Measurements from ENCODE around the gene LRRC26. TPM values are rescaled to one million over a fixed set of nuclear protein-coding genes. Genes with fewer than 3 reads are reported as not detected.
A peak's percentile ranks its signal among the peaks of the same experiment; 100 is the strongest.

Gene LRRC26
- total RNA-seq, 1 experiment from 2014 or later: 2.1 TPM

DNA sequence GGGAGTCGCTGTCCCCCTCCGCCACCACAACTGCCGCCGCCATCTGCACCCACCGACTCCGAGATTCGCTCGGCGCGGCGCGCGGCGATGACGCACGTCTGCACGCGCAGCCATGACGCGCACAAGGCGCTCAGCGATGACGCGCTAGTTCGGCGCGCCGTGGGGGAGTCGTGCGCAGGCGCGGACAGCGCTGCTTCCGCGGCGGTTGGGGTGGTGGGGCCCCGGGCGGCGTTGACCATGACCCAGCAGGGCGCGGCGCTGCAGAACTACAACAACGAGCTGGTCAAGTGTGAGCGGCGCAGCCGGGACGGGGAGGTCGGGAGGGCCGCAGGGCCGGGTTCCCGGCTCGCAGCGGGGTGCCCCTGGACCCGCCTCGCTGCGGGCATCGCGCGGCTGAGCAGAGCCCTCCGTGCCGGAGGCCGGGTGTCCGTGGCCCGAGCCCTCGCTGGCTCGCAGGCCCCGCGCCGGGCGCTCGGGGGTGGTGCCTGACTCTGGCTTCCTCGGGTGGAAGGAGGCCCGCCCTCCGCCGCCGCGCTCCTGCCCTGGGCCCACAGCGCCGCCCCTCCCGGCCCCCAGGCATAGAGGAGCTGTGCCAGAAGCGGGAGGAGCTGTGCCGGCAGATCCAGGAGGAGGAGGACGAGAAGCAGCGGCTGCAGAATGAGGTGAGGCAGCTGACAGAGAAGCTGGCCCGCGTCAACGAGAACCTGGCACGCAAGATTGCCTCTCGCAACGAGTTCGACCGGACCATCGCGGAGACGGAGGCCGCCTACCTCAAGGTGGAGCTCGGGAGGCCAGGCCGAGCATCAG is 18.8 kb upstream of the LRRC26 start, which contains the start of the genes ANAPC2 and SSNA1 (continued):
- TF ChIP-seq ZNF396 (CRISPR knock-in tag; IDR thresholded peaks at IDR 0.05; ENCODE audit: borderline replicate concordance): no peak
- TF ChIP-seq, protein P1, sequence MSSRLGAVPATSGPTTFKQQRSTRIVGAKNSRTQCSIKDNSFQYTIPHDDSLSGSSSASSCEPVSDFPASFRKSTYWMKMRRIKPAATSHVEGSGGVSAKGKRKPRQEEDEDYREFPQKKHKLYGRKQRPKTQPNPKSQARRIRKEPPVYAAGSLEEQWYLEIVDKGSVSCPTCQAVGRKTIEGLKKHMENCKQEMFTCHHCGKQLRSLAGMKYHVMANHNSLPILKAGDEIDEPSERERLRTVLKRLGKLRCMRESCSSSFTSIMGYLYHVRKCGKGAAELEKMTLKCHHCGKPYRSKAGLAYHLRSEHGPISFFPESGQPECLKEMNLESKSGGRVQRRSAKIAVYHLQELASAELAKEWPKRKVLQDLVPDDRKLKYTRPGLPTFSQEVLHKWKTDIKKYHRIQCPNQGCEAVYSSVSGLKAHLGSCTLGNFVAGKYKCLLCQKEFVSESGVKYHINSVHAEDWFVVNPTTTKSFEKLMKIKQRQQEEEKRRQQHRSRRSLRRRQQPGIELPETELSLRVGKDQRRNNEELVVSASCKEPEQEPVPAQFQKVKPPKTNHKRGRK (CRISPR knock-in tag; IDR thresholded peaks at IDR 0.05; ENCODE audit: borderline replicate concordance): no peak
- TF ChIP-seq, protein P2, sequence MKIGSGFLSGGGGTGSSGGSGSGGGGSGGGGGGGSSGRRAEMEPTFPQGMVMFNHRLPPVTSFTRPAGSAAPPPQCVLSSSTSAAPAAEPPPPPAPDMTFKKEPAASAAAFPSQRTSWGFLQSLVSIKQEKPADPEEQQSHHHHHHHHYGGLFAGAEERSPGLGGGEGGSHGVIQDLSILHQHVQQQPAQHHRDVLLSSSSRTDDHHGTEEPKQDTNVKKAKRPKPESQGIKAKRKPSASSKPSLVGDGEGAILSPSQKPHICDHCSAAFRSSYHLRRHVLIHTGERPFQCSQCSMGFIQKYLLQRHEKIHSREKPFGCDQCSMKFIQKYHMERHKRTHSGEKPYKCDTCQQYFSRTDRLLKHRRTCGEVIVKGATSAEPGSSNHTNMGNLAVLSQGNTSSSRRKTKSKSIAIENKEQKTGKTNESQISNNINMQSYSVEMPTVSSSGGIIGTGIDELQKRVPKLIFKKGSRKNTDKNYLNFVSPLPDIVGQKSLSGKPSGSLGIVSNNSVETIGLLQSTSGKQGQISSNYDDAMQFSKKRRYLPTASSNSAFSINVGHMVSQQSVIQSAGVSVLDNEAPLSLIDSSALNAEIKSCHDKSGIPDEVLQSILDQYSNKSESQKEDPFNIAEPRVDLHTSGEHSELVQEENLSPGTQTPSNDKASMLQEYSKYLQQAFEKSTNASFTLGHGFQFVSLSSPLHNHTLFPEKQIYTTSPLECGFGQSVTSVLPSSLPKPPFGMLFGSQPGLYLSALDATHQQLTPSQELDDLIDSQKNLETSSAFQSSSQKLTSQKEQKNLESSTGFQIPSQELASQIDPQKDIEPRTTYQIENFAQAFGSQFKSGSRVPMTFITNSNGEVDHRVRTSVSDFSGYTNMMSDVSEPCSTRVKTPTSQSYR (CRISPR knock-in tag; IDR thresholded peaks at IDR 0.05): peak; percentile 70; the same call in 1 of the 2 replicates
- TF ChIP-seq, protein P3, sequence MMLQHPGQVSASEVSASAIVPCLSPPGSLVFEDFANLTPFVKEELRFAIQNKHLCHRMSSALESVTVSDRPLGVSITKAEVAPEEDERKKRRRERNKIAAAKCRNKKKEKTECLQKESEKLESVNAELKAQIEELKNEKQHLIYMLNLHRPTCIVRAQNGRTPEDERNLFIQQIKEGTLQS (CRISPR knock-in tag; conservative IDR thresholded peaks at IDR 0.05): no peak
- TF ChIP-seq NFATC4 (CRISPR knock-in tag; IDR thresholded peaks at IDR 0.05): peak; percentile 47; the same call in 1 of the 2 replicates
- TF ChIP-seq FOXK1 (CRISPR knock-in tag; IDR thresholded peaks at IDR 0.05): peak; percentile 99
- no peak for TF ChIP-seq GTF2I (CRISPR knock-in tag; conservative IDR thresholded peaks at IDR 0.05)
- TF ChIP-seq, protein P4, sequence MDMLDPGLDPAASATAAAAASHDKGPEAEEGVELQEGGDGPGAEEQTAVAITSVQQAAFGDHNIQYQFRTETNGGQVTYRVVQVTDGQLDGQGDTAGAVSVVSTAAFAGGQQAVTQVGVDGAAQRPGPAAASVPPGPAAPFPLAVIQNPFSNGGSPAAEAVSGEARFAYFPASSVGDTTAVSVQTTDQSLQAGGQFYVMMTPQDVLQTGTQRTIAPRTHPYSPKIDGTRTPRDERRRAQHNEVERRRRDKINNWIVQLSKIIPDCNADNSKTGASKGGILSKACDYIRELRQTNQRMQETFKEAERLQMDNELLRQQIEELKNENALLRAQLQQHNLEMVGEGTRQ (CRISPR knock-in tag; IDR thresholded peaks at IDR 0.05): peak; percentile 72
- TF ChIP-seq, protein P5, sequence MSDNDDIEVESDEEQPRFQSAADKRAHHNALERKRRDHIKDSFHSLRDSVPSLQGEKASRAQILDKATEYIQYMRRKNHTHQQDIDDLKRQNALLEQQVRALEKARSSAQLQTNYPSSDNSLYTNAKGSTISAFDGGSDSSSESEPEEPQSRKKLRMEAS (CRISPR knock-in tag; IDR thresholded peaks at IDR 0.05): peak; percentile 87; the same call in 1 of the 2 replicates
- TF ChIP-seq ZBTB21 (CRISPR knock-in tag; IDR thresholded peaks at IDR 0.05; ENCODE audit: borderline replicate concordance): peak; percentile 95
- TF ChIP-seq ZNF423 (CRISPR knock-in tag; IDR thresholded peaks at IDR 0.05): no peak
- TF ChIP-seq, protein P6, sequence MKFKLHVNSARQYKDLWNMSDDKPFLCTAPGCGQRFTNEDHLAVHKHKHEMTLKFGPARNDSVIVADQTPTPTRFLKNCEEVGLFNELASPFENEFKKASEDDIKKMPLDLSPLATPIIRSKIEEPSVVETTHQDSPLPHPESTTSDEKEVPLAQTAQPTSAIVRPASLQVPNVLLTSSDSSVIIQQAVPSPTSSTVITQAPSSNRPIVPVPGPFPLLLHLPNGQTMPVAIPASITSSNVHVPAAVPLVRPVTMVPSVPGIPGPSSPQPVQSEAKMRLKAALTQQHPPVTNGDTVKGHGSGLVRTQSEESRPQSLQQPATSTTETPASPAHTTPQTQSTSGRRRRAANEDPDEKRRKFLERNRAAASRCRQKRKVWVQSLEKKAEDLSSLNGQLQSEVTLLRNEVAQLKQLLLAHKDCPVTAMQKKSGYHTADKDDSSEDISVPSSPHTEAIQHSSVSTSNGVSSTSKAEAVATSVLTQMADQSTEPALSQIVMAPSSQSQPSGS (CRISPR knock-in tag; IDR thresholded peaks at IDR 0.05; ENCODE audit: borderline replicate concordance, low read depth): no peak
- no peak for TF ChIP-seq TCF7 (CRISPR knock-in tag; IDR thresholded peaks at IDR 0.05; ENCODE audit: low read depth)
- TF ChIP-seq, protein P7, sequence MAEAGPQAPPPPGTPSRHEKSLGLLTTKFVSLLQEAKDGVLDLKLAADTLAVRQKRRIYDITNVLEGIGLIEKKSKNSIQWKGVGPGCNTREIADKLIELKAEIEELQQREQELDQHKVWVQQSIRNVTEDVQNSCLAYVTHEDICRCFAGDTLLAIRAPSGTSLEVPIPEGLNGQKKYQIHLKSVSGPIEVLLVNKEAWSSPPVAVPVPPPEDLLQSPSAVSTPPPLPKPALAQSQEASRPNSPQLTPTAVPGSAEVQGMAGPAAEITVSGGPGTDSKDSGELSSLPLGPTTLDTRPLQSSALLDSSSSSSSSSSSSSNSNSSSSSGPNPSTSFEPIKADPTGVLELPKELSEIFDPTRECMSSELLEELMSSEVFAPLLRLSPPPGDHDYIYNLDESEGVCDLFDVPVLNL (CRISPR knock-in tag; IDR thresholded peaks at IDR 0.05; ENCODE audit: borderline replicate concordance, low read depth): no peak
- peak; percentile 91 for TF ChIP-seq ESRRA (CRISPR knock-in tag; IDR thresholded peaks at IDR 0.05; ENCODE audit: borderline replicate concordance)
- peak; percentile 100 for TF ChIP-seq CREM (CRISPR knock-in tag; IDR thresholded peaks at IDR 0.05)
- peak; percentile 86; the same call in 1 of the 2 replicates for TF ChIP-seq MYBL2 (CRISPR knock-in tag; IDR thresholded peaks at IDR 0.05)
- TF ChIP-seq, protein P8, sequence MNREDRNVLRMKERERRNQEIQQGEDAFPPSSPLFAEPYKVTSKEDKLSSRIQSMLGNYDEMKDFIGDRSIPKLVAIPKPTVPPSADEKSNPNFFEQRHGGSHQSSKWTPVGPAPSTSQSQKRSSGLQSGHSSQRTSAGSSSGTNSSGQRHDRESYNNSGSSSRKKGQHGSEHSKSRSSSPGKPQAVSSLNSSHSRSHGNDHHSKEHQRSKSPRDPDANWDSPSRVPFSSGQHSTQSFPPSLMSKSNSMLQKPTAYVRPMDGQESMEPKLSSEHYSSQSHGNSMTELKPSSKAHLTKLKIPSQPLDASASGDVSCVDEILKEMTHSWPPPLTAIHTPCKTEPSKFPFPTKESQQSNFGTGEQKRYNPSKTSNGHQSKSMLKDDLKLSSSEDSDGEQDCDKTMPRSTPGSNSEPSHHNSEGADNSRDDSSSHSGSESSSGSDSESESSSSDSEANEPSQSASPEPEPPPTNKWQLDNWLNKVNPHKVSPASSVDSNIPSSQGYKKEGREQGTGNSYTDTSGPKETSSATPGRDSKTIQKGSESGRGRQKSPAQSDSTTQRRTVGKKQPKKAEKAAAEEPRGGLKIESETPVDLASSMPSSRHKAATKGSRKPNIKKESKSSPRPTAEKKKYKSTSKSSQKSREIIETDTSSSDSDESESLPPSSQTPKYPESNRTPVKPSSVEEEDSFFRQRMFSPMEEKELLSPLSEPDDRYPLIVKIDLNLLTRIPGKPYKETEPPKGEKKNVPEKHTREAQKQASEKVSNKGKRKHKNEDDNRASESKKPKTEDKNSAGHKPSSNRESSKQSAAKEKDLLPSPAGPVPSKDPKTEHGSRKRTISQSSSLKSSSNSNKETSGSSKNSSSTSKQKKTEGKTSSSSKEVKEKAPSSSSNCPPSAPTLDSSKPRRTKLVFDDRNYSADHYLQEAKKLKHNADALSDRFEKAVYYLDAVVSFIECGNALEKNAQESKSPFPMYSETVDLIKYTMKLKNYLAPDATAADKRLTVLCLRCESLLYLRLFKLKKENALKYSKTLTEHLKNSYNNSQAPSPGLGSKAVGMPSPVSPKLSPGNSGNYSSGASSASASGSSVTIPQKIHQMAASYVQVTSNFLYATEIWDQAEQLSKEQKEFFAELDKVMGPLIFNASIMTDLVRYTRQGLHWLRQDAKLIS (CRISPR knock-in tag; IDR thresholded peaks at IDR 0.05; ENCODE audit: borderline replicate concordance): no peak
- TF ChIP-seq, protein P9, sequence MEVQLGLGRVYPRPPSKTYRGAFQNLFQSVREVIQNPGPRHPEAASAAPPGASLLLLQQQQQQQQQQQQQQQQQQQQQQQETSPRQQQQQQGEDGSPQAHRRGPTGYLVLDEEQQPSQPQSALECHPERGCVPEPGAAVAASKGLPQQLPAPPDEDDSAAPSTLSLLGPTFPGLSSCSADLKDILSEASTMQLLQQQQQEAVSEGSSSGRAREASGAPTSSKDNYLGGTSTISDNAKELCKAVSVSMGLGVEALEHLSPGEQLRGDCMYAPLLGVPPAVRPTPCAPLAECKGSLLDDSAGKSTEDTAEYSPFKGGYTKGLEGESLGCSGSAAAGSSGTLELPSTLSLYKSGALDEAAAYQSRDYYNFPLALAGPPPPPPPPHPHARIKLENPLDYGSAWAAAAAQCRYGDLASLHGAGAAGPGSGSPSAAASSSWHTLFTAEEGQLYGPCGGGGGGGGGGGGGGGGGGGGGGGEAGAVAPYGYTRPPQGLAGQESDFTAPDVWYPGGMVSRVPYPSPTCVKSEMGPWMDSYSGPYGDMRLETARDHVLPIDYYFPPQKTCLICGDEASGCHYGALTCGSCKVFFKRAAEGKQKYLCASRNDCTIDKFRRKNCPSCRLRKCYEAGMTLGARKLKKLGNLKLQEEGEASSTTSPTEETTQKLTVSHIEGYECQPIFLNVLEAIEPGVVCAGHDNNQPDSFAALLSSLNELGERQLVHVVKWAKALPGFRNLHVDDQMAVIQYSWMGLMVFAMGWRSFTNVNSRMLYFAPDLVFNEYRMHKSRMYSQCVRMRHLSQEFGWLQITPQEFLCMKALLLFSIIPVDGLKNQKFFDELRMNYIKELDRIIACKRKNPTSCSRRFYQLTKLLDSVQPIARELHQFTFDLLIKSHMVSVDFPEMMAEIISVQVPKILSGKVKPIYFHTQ (CRISPR knock-in tag; IDR thresholded peaks at IDR 0.05): no peak
- peak; percentile 94; the same call in 1 of the 2 replicates for TF ChIP-seq KAT7 (CRISPR knock-in tag; IDR thresholded peaks at IDR 0.05; ENCODE audit: borderline replicate concordance)
- TF ChIP-seq ZNF416 (CRISPR knock-in tag; IDR thresholded peaks at IDR 0.05): no peak
- no peak for TF ChIP-seq FOXP1 (CRISPR knock-in tag; IDR thresholded peaks at IDR 0.05; ENCODE audit: borderline replicate concordance)
